OCI-LY3 (cell line): ENCODE data around the gene ST8SIA4.

Source experiments
- H2AFZ ChIP-seq: fragments of 200-600, 300-600 bp; shearing (Covaris generic); 2 replicates; pipeline ENCODE4 v1.6.0; 2014; ENCODE audit warnings: antibody characterized with exemption, low read depth, low read length
- H3K27ac ChIP-seq: fragments of 200-600, 300-600 bp; sonication (generic); 2 replicates; pipeline ENCODE4 v1.5.1; 2014; ENCODE audit warnings: mild to moderate bottlenecking, low read length, moderate library complexity, mixed read lengths
- H3K27me3 ChIP-seq: fragments of 200-600, 300-600 bp; sonication (generic); 2 replicates; pipeline ENCODE4 v1.6.1; 2014; ENCODE audit warnings: low read depth, low read length, mixed read lengths
- H3K36me3 ChIP-seq: fragments of 200-600, 300-600 bp; sonication (generic); replicated peaks from 2 replicates; pipeline ENCODE3; 2014; ENCODE audit warnings: low read depth, low read length, mixed read lengths
- H3K4me1 ChIP-seq: fragments of 300-600, 200-600 bp; sonication (generic); 2 replicates; pipeline ENCODE4 v1.6.1; 2014; ENCODE audit warnings: low read length, mixed read lengths
- H3K4me2 ChIP-seq: fragments of 200-600, 300-600 bp; sonication (generic); 2 replicates; pipeline ENCODE4 v1.6.1; 2014; ENCODE audit warnings: low read length, mixed read lengths
- H3K4me3 ChIP-seq: fragments of 300-600, 200-600 bp; sonication (generic); 2 replicates; pipeline ENCODE4 v1.5.1; 2014; ENCODE audit warnings: antibody characterized with exemption, mild to moderate bottlenecking, low read length, moderate library complexity
- H3K79me2 ChIP-seq: fragments of 300-600, 200-600 bp; shearing (Covaris generic); 2 replicates; pipeline ENCODE4 v1.6.1; 2014; ENCODE audit warnings: mild to moderate bottlenecking, low read length, mixed read lengths
- H3K9ac ChIP-seq: fragments of 300-600, 200-600 bp; shearing (Covaris generic); 2 replicates; pipeline ENCODE4 v1.6.0; 2014; ENCODE audit warnings: mild to moderate bottlenecking, low read length, moderate library complexity
- H3K9me3 ChIP-seq: fragments of 200-600, 300-600 bp; shearing (Covaris generic); 2 replicates; pipeline ENCODE4 v1.6.1; 2014; ENCODE audit warnings: low read length, mixed read lengths; ENCODE audit not compliant: insufficient read depth
- H4K20me1 ChIP-seq: fragments of 200-600, 300-600 bp; sonication (generic); 2 replicates; pipeline ENCODE4 v1.6.1; 2016; ENCODE audit warnings: low read length, mixed read lengths; ENCODE audit not compliant: insufficient read depth
- CTCF ChIP-seq: fragments of 200-600, 300-600 bp; sonication (generic); IDR thresholded peaks from 2 replicates; pipeline ENCODE4 v1.5.1; 2014; ENCODE audit warnings: antibody characterized with exemption, low read length, low read depth
- EZH2phosphoT487 ChIP-seq: fragments of 200-600 bp; shearing (Covaris generic); IDR thresholded peaks from 2 replicates; pipeline ENCODE4 v1.6.1; 2018; ENCODE audit warnings: antibody characterized with exemption, mixed run types, low read depth

ST8SIA4 gene

GRCh38 chr5:100821751-100822150 is 81.3 kb downstream of the ST8SIA4 start:
- H2AFZ ChIP-seq = no peak overlapping the region
- H3K4me3 ChIP-seq = no peak overlapping the region
- no peaks in the 10 kb centered on the region for H3K27me3 ChIP-seq
- no peak overlapping the region for H3K4me2 ChIP-seq
- H3K4me1 ChIP-seq = peaks cover 52% of the 10 kb centered on the region
- TF ChIP-seq EZH2phosphoT487 = no peak
- no peak for TF ChIP-seq CTCF
- H4K20me1 ChIP-seq = peaks cover 5% of the 10 kb centered on the region; the same call in 1 of the 2 replicates
- peaks cover 2% of the 10 kb centered on the region for H3K36me3 ChIP-seq
- no peak overlapping the region for H3K27ac ChIP-seq
- peaks cover 53% of the 10 kb centered on the region for H3K79me2 ChIP-seq
- H3K9ac ChIP-seq = no peak overlapping the region
- H3K9me3 ChIP-seq = no peaks in the 10 kb centered on the region

- no peak overlapping the region for H3K27ac ChIP-seq
- 0 out of 2 replicates have a peak overlapping the region, but pooled peaks have one; percentile 18 for H3K4me3 ChIP-seq
- H3K27me3 ChIP-seq = no peaks in the 10 kb centered on the region
- no peaks in the 10 kb centered on the region for H3K9me3 ChIP-seq
- no peak overlapping the region for H3K9ac ChIP-seq
- no peak overlapping the region for H2AFZ ChIP-seq
- H3K36me3 ChIP-seq = peaks cover 2% of the 10 kb centered on the region
- peak overlapping the region; percentile 41 for H3K4me2 ChIP-seq
- H3K4me1 ChIP-seq = peaks cover 40% of the 10 kb centered on the region
- H3K79me2 ChIP-seq = peaks cover 31% of the 10 kb centered on the region
- TF ChIP-seq CTCF (no peak), EZH2phosphoT487 (no peak)
- H4K20me1 ChIP-seq = peaks cover 5% of the 10 kb centered on the region; the same call in 1 of the 2 replicates
Measured at GRCh38 chr5:100818340-100818739, 84.7 kb downstream of the ST8SIA4 start.

GRCh38 chr5:100803397-100803796 is 99.7 kb downstream of the ST8SIA4 start:
- Histone ChIP-seq H3K4me2 (no peak overlapping the region), H3K27ac (no peak overlapping the region)
- TF ChIP-seq CTCF (no peak), EZH2phosphoT487 (no peak)

GRCh38 chr5:100802208-100802607 is 100.9 kb downstream of the ST8SIA4 start:
- no peak overlapping the region for H2AFZ ChIP-seq
- H3K4me1 ChIP-seq = peaks cover 15% of the 10 kb centered on the region
- no peaks in the 10 kb centered on the region for H3K79me2 ChIP-seq
- no peak overlapping the region for H3K9ac ChIP-seq
- no peak overlapping the region for H3K4me2 ChIP-seq
- peaks cover 25% of the 10 kb centered on the region for H3K36me3 ChIP-seq
- H4K20me1 ChIP-seq = no peaks in the 10 kb centered on the region
- no peak overlapping the region for H3K27ac ChIP-seq
- H3K9me3 ChIP-seq = peaks cover 11% of the 10 kb centered on the region
- H3K4me3 ChIP-seq = no peak overlapping the region
- H3K27me3 ChIP-seq = no peaks in the 10 kb centered on the region
- no peak for TF ChIP-seq CTCF

More at GRCh38 chr5:100803397-100803796, 99.7 kb downstream of the ST8SIA4 start:
- H3K9me3 ChIP-seq = peaks cover 11% of the 10 kb centered on the region
- H3K36me3 ChIP-seq = peaks cover 35% of the 10 kb centered on the region
- H3K9ac ChIP-seq = no peak overlapping the region
- no peaks in the 10 kb centered on the region for H3K27me3 ChIP-seq
- H2AFZ ChIP-seq = no peak overlapping the region
- H3K79me2 ChIP-seq = no peaks in the 10 kb centered on the region
- peaks cover 15% of the 10 kb centered on the region for H3K4me1 ChIP-seq
- H3K4me3 ChIP-seq = no peak overlapping the region
- no peaks in the 10 kb centered on the region for H4K20me1 ChIP-seq
